Loucy (cell line): ENCODE results near the gene NUDT3.
"Not testable (repeated sequence)": the region's sequence is repeated elsewhere in the genome, so short reads cannot be mapped to it uniquely, and the experiment has no call there.

Source experiments
- H2AFZ ChIP-seq: fragments of 200-600 bp; sonication (generic); 2 replicates; pipeline ENCODE4 v1.6.0; 2016; ENCODE audit warnings: antibody characterized with exemption, mild to moderate bottlenecking, low read length, moderate library complexity
- H3F3A ChIP-seq: fragments of 200-600 bp; 2 replicates; pipeline ENCODE4 v1.6.0; 2016; ENCODE audit warnings: antibody characterized with exemption, low read depth, mild to moderate bottlenecking
- H3K27me3 ChIP-seq: fragments of 200-600 bp; sonication (generic); 2 replicates; pipeline ENCODE4 v1.6.1; 2014; ENCODE audit warnings: low read length, mild to moderate bottlenecking; ENCODE audit not compliant: insufficient read depth, poor library complexity, severe bottlenecking
- H3K36me3 ChIP-seq: fragments of 200-600 bp; sonication (generic); 2 replicates; pipeline ENCODE4 v1.6.1; 2016; ENCODE audit warnings: low read length; ENCODE audit not compliant: insufficient read depth
- H3K4me1 ChIP-seq: fragments of 200-600 bp; sonication (generic); 2 replicates; pipeline ENCODE4 v1.5.1; 2014; ENCODE audit warnings: low read length, mild to moderate bottlenecking; ENCODE audit not compliant: insufficient read depth, poor library complexity, severe bottlenecking
- H3K4me2 ChIP-seq: fragments of 200-600 bp; sonication (generic); 2 replicates; pipeline ENCODE4 v1.6.0; 2014; ENCODE audit warnings: antibody characterized with exemption, low read length, low read depth, mild to moderate bottlenecking; ENCODE audit not compliant: poor library complexity, severe bottlenecking
- H3K4me3 ChIP-seq: fragments of 200-600 bp; sonication (generic); 2 replicates; pipeline ENCODE4 v1.5.1; 2014; ENCODE audit warnings: low read length, mild to moderate bottlenecking, mixed read lengths; ENCODE audit not compliant: poor library complexity, severe bottlenecking
- H3K79me2 ChIP-seq: fragments of 200-600 bp; sonication (generic); 2 replicates; pipeline ENCODE4 v1.6.1; 2014; ENCODE audit warnings: low read length; ENCODE audit not compliant: insufficient read depth
- H3K9ac ChIP-seq: fragments of 200-600 bp; sonication (generic); 2 replicates; pipeline ENCODE4 v1.6.0; 2014; ENCODE audit warnings: mild to moderate bottlenecking, low read depth, low read length, moderate library complexity; ENCODE audit not compliant: poor library complexity, severe bottlenecking
- H3K9me2 ChIP-seq: fragments of 200-600 bp; sonication (generic); replicated peaks from 2 replicates; pipeline ENCODE4 v1.6.1; 2016; ENCODE audit warnings: low read depth, low read length, mixed read lengths
- H3K9me3 ChIP-seq: fragments of 200-600 bp; sonication (generic); 2 replicates; pipeline ENCODE4 v1.6.1; 2014; ENCODE audit warnings: mild to moderate bottlenecking, antibody characterized with exemption, low read length, low read depth; ENCODE audit not compliant: insufficient read depth
- H4K20me1 ChIP-seq: fragments of 200-600 bp; sonication (generic); 2 replicates; pipeline ENCODE4 v1.6.0; 2014; ENCODE audit warnings: antibody characterized with exemption, low read length, mild to moderate bottlenecking; ENCODE audit not compliant: insufficient read depth, poor library complexity, severe bottlenecking
- EZH2phosphoT487 ChIP-seq: fragments of 200-600 bp; IDR thresholded peaks from 2 replicates; pipeline ENCODE4 v1.6.1; 2018; ENCODE audit warnings: antibody characterized with exemption, mild to moderate bottlenecking, moderate library complexity, borderline replicate concordance
- TF ChIP-seq, protein P1 (sequence below): fragments of 200-600 bp; sonication (generic); conservative IDR thresholded peaks from 2 replicates; pipeline ENCODE4 v1.5.1; 2014; ENCODE audit warnings: mild to moderate bottlenecking, antibody characterized with exemption, low read length

NUDT3 gene

DNA sequence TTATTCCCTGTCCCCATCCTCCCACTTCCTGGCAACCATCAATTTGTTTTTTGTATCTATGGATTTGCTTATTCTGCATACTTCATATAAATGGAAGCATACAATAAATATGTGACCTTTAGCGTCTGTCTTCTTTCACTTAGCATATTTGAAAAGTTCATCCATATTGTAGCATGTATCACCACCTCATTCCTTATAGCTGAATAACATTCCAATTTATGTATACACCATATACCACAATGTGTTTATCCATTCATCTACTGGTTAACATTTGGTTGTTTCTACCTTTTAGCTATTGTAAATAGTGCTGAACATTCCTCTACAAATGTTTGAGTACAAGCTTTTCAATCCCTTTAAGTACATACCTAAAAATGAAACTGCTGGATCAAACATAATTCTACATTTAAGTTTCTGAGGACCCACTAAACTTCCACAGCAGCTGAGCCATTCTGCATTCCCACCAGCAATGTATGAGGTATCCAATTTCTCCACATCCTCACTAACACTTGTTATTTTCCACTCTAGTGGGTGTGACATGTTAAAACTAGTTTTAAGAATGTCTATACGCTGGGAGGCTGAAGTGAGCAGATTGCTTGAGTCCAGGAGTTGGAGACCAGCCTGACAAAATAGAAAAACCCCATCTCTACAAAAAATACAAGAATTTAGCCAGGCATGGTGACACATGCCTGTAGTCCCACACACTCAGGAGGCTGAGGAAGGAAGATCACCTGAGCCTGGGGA lies 32.9 kb downstream of the NUDT3 start:
- no peaks in the 10 kb centered on the region for H3K9me2 ChIP-seq
- H3K79me2 ChIP-seq, result peaks cover 92% of the 10 kb centered on the region
- no peak overlapping the region for H3K4me3 ChIP-seq
- no peaks in the 10 kb centered on the region for H3K27me3 ChIP-seq
- no peak overlapping the region for H3K4me2 ChIP-seq
- peaks cover 38% of the 10 kb centered on the region for H3K4me1 ChIP-seq
- peaks cover 49% of the 10 kb centered on the region for H4K20me1 ChIP-seq
- peak overlapping the region; percentile 3 for H3K9ac ChIP-seq
- H2AFZ ChIP-seq, result no peak overlapping the region
- TF ChIP-seq EZH2phosphoT487, result no peak
- H3F3A ChIP-seq, result 0 out of 2 replicates have a peak, but pooled peaks cover 5% of the 10 kb centered on the region
- H3K36me3 ChIP-seq, result no peaks in the 10 kb centered on the region
- no peaks in the 10 kb centered on the region for H3K9me3 ChIP-seq

GRCh38 chr6:34358389-34358905 lies 34.0 kb downstream of the NUDT3 start:
- Histone ChIP-seq H3F3A (0 out of 2 replicates have a peak, but pooled peaks cover 4% of the 10 kb centered on the region), H3K9me3 (no peaks in the 10 kb centered on the region), H4K20me1 (peaks cover 44% of the 10 kb centered on the region), H3K79me2 (peaks cover 92% of the 10 kb centered on the region), H3K9ac (no peak overlapping the region), H2AFZ (no peak overlapping the region), H3K27me3 (no peaks in the 10 kb centered on the region), H3K9me2 (no peaks in the 10 kb centered on the region), H3K4me3 (no peak overlapping the region), H3K4me1 (peaks cover 32% of the 10 kb centered on the region), H3K36me3 (no peaks in the 10 kb centered on the region), H3K4me2 (peak overlapping the region; percentile 23)
- no peak for TF ChIP-seq EZH2phosphoT487
- TF ChIP-seq, protein P1, sequence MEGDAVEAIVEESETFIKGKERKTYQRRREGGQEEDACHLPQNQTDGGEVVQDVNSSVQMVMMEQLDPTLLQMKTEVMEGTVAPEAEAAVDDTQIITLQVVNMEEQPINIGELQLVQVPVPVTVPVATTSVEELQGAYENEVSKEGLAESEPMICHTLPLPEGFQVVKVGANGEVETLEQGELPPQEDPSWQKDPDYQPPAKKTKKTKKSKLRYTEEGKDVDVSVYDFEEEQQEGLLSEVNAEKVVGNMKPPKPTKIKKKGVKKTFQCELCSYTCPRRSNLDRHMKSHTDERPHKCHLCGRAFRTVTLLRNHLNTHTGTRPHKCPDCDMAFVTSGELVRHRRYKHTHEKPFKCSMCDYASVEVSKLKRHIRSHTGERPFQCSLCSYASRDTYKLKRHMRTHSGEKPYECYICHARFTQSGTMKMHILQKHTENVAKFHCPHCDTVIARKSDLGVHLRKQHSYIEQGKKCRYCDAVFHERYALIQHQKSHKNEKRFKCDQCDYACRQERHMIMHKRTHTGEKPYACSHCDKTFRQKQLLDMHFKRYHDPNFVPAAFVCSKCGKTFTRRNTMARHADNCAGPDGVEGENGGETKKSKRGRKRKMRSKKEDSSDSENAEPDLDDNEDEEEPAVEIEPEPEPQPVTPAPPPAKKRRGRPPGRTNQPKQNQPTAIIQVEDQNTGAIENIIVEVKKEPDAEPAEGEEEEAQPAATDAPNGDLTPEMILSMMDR, result no peak

DNA sequence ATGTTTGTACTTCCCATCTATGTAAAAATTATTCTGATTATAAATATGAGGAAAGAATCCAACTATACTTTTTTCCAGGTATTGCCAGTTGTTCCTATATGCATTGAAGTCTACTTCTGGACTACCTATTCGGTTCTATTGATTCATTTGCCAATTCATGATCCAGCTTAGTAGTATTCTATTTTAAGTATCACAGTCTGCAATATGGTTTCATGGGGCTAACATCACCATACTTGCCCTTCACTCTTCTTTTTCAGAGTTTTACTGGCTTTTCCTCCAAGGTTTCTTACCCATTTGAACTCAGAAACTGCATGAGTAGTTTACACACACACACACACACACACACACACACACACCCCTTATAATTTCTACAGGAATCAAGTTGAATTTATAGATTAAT lies 34.5 kb downstream of the NUDT3 start:
- TF ChIP-seq, protein P1, result no peak
- TF ChIP-seq EZH2phosphoT487, result no peak
- Histone ChIP-seq H3K4me3 (no peak overlapping the region), H3K9me3 (no peaks in the 10 kb centered on the region), H3K36me3 (no peaks in the 10 kb centered on the region), H4K20me1 (peaks cover 43% of the 10 kb centered on the region), H3K9me2 (no peaks in the 10 kb centered on the region), H3F3A (no peaks in the 10 kb centered on the region), H3K4me2 (no peak overlapping the region), H3K4me1 (peaks cover 27% of the 10 kb centered on the region), H3K27me3 (no peaks in the 10 kb centered on the region), H2AFZ (no peak overlapping the region), H3K79me2 (peaks cover 92% of the 10 kb centered on the region), H3K9ac (no peak overlapping the region)

DNA sequence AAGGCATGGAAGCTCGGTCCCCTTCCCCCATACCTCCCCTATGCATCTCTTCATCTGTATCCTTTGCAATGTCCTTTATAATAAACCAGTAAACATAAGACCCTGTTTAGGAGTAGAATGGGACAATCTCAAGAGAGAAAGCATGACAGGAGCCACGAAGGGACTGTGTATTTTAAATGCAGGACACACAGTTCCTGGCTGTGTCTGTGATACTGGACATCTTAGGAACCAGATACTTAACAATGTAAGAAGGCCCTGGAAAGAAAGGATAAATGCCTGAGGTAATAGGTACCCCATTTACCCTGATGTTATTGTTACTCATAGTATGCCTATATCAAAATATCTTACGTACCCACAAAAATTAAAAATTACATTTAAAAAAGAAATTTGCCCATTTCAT lies 36.6 kb downstream of the NUDT3 start:
- H3K4me3 ChIP-seq, result no peak overlapping the region
- H4K20me1 ChIP-seq, result peaks cover 34% of the 10 kb centered on the region
- H3K9ac ChIP-seq, result no peak overlapping the region
- no peaks in the 10 kb centered on the region for H3K27me3 ChIP-seq
- TF ChIP-seq EZH2phosphoT487, result no peak
- TF ChIP-seq, protein P1, result no peak
- H3K4me1 ChIP-seq, result peaks cover 14% of the 10 kb centered on the region
- no peaks in the 10 kb centered on the region for H3K36me3 ChIP-seq
- peaks cover 88% of the 10 kb centered on the region for H3K79me2 ChIP-seq
- H3K9me2 ChIP-seq, result no peaks in the 10 kb centered on the region
- no peak overlapping the region for H3K4me2 ChIP-seq
- no peaks in the 10 kb centered on the region for H3F3A ChIP-seq
- H2AFZ ChIP-seq, result no peak overlapping the region
- H3K9me3 ChIP-seq, result no peaks in the 10 kb centered on the region

- H3K36me3 ChIP-seq, H2AFZ ChIP-seq, H3K9me2 ChIP-seq, H3K9me3 ChIP-seq, H3F3A ChIP-seq, H3K4me3 ChIP-seq, H3K4me2 ChIP-seq, H3K27me3 ChIP-seq, H3K9ac ChIP-seq: not testable (repeated sequence)
- Histone ChIP-seq H3K79me2 (peaks cover 86% of the 10 kb centered on the region), H4K20me1 (peaks cover 32% of the 10 kb centered on the region), H3K4me1 (peaks cover 14% of the 10 kb centered on the region)
Observed at GRCh38 chr6:34354230-34354629, 38.2 kb downstream of the NUDT3 start.
